Thyroid gland (tissue), 4 donors: ENCODE results near the gene NPFFR1.

ENCODE experiments used
- CTCF ChIP-seq, 6 experiments: fragments of 200-600 bp in 3 of 6; fragments of 450-650 bp in 3 of 6; sonication (generic) in 3 of 6; IDR thresholded peaks; one replicate each; pipeline ENCODE4 v1.5.1; 2016 to 2019; ENCODE audit warnings: antibody characterized with exemption in 6 of 6, mild to moderate bottlenecking in 2 of 6, inconsistent platforms in 1 of 6, moderate library complexity in 1 of 6
- POLR2A ChIP-seq, 2 donors: fragments of 450-650 bp; IDR thresholded peaks; one replicate each; pipeline ENCODE4 v1.6.1; 2017; ENCODE audit warnings: antibody characterized with exemption in 2 of 2, mild to moderate bottlenecking in 2 of 2, moderate library complexity in 1 of 2

GRCh38 chr10:70302292-70302691 lies 18.5 kb upstream of the NPFFR1 start:
- TF ChIP-seq CTCF (IDR thresholded peaks at IDR 0.05) = no peak
- TF ChIP-seq POLR2A (IDR thresholded peaks at IDR 0.05) = no peak
